Endothelial cell (in vitro differentiated cells): ENCODE results near the gene PTPRM. TPM values are rescaled to one million over a fixed set of nuclear protein-coding genes. Genes with fewer than 3 reads are reported as not detected.
A peak's percentile ranks its signal among the peaks of the same experiment; 100 is the strongest.

Source experiments
- DNase-seq: peaks from one replicate; pipeline ENCODE4 v3.0.0; 2021; ENCODE audit warnings: low spot score
- H3K27ac Mint-ChIP-seq: one replicate; pipeline ENCODE4 v1.8.0; 2021; ENCODE audit warnings: mixed read lengths, inconsistent platforms; ENCODE audit not compliant: unreplicated experiment
- H3K27me3 Mint-ChIP-seq: one replicate; pipeline ENCODE4 v1.8.0; 2021; ENCODE audit warnings: mild to moderate bottlenecking, moderate library complexity, mixed read lengths, inconsistent platforms; ENCODE audit not compliant: unreplicated experiment
- H3K36me3 Mint-ChIP-seq: one replicate; pipeline ENCODE4 v1.8.0; 2021; ENCODE audit warnings: mild to moderate bottlenecking, low read depth, mixed read lengths, inconsistent platforms; ENCODE audit not compliant: unreplicated experiment
- H3K4me1 Mint-ChIP-seq: one replicate; pipeline ENCODE4 v1.8.0; 2021; ENCODE audit warnings: mild to moderate bottlenecking, mixed read lengths, inconsistent platforms; ENCODE audit not compliant: unreplicated experiment
- H3K4me3 Mint-ChIP-seq: one replicate; pipeline ENCODE4 v1.8.0; 2021; ENCODE audit warnings: mild to moderate bottlenecking, mixed read lengths, inconsistent platforms; ENCODE audit not compliant: unreplicated experiment
- H3K9me3 Mint-ChIP-seq: one replicate; pipeline ENCODE4 v1.8.0; 2021; ENCODE audit warnings: mixed read lengths, inconsistent platforms; ENCODE audit not compliant: unreplicated experiment
- total RNA-seq: library from RNA; stranded (reverse); fragmentation: NEBNext Ultra II Directional; extraction: Animal tissue kit (Norgen Biotek cat#: 25700); gene quantifications from one replicate; pipeline ENCODE4 v1.2.1, GENCODE V29; 2021; ENCODE audit not compliant: unreplicated experiment
- TF ChIP-seq, protein P1 (sequence below): fragments of 200-600 bp; sonication (generic); IDR thresholded peaks from one replicate; pipeline ENCODE4 v1.5.0; 2021; ENCODE audit warnings: antibody characterized with exemption; ENCODE audit not compliant: unreplicated experiment

Gene PTPRM
- total RNA-seq, 1 donor from 2014 or later, result 284 TPM

DNA sequence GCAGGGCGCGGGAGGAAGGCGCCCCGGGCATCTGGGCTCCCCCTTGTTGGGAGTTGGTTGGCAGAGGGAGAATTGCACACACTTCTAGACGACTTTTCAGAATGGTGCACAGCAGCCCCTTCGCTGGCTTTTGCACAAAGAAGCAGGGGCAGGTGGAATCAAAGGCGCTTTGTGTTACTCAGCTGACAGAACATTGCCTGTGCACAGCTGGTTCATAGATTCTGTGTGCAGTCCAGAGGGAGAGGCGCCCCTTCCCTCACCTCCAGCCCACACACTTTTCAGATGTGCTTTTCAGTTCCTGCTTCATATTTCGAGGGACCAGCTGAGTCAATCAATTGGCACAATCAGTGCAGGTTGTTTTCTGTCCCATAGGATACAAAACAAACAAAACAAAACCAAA lies 693.7 kb downstream of the PTPRM start:
- H3K36me3 Mint-ChIP-seq, result peaks cover 43% of the 10 kb centered on the region
- peaks cover 18% of the 10 kb centered on the region for H3K4me1 Mint-ChIP-seq
- no peak overlapping the region for H3K4me3 Mint-ChIP-seq
- peaks cover 8% of the 10 kb centered on the region for H3K27me3 Mint-ChIP-seq
- TF ChIP-seq, protein P1, sequence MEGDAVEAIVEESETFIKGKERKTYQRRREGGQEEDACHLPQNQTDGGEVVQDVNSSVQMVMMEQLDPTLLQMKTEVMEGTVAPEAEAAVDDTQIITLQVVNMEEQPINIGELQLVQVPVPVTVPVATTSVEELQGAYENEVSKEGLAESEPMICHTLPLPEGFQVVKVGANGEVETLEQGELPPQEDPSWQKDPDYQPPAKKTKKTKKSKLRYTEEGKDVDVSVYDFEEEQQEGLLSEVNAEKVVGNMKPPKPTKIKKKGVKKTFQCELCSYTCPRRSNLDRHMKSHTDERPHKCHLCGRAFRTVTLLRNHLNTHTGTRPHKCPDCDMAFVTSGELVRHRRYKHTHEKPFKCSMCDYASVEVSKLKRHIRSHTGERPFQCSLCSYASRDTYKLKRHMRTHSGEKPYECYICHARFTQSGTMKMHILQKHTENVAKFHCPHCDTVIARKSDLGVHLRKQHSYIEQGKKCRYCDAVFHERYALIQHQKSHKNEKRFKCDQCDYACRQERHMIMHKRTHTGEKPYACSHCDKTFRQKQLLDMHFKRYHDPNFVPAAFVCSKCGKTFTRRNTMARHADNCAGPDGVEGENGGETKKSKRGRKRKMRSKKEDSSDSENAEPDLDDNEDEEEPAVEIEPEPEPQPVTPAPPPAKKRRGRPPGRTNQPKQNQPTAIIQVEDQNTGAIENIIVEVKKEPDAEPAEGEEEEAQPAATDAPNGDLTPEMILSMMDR, result no peak
- H3K9me3 Mint-ChIP-seq, result no peaks in the 10 kb centered on the region
- H3K27ac Mint-ChIP-seq, result no peak overlapping the region
- no peak for DNase-seq

DNA sequence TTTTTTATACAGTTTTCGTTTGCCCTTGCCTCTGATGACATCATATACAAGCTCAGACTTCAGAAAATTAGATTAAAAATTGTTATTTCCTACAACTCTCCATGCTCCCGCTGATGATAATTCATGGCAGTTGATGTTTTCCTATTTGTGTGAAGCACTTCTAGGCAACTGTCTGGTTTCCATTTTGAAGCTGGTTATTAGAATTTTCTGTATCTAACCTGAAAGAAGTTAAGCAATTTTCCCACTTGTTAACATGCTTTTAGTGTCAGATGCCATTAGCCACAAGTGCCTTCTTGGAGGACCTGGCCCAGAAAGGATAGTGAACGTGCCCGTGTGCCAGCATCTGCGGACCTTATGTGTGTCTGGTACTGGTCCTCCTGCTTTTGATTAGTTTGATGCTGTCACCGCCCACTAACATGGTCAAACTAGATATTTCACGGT lies 694.6 kb downstream of the PTPRM start:
- DNase-seq, result no peak
- Mint-ChIP-seq H3K27me3 (peaks cover 8% of the 10 kb centered on the region), H3K9me3 (no peaks in the 10 kb centered on the region), H3K36me3 (peaks cover 45% of the 10 kb centered on the region), H3K4me3 (no peak overlapping the region), H3K27ac (no peak overlapping the region), H3K4me1 (peaks cover 18% of the 10 kb centered on the region)
- TF ChIP-seq, protein P1, result no peak

DNA sequence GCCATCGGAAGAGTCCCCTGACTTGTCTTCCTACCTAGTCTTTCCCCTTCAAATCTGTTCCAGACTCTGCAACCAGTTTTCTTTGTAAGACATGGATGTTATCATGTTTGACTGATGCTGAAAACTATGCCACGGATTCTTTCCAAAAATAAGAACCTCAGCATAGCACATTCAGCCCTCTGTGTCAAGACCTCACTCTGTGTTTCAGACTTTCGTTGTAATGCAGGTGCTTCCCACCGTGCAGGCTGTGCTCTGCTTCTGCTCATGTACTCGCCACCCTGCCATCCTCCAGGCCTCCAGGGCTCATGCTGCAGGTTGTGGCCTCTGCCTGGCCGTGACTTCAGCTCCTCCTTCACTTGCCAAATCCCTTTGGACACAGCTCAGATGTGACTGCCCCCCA lies 695.1 kb downstream of the PTPRM start:
- DNase-seq, result no peak
- H3K36me3 Mint-ChIP-seq, result peaks cover 45% of the 10 kb centered on the region
- H3K27ac Mint-ChIP-seq, result no peak overlapping the region
- no peak overlapping the region for H3K4me3 Mint-ChIP-seq
- TF ChIP-seq, protein P1, result no peak
- H3K4me1 Mint-ChIP-seq, result peaks cover 13% of the 10 kb centered on the region
- H3K9me3 Mint-ChIP-seq, result no peaks in the 10 kb centered on the region
- H3K27me3 Mint-ChIP-seq, result peaks cover 8% of the 10 kb centered on the region

DNA sequence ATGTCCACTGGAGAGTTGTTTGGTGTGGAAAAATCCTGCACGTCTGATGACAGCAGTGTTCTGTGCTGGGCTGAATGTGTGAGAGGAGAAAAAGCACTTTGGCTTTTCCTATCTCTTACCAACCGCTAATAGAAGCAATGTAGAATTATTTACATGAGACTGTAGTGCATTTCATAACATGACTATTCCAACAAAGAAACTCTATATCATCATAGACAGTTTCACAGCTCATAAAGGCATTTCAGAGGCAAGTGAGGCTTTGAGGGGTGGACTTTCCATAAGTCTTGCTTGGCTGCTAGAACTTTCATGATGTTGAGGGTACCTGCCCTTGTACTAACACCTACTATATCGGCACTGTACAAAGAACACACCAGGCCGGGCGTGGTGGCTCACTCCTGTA lies 697.0 kb downstream of the PTPRM start:
- peaks cover 45% of the 10 kb centered on the region for H3K36me3 Mint-ChIP-seq
- no peaks in the 10 kb centered on the region for H3K9me3 Mint-ChIP-seq
- peak overlapping the region; percentile 26 for H3K27ac Mint-ChIP-seq
- DNase-seq, result no peak
- H3K4me3 Mint-ChIP-seq, result peak overlapping the region; percentile 21
- H3K27me3 Mint-ChIP-seq, result peaks cover 8% of the 10 kb centered on the region
- TF ChIP-seq, protein P1, result no peak
- peaks cover 2% of the 10 kb centered on the region for H3K4me1 Mint-ChIP-seq

DNA sequence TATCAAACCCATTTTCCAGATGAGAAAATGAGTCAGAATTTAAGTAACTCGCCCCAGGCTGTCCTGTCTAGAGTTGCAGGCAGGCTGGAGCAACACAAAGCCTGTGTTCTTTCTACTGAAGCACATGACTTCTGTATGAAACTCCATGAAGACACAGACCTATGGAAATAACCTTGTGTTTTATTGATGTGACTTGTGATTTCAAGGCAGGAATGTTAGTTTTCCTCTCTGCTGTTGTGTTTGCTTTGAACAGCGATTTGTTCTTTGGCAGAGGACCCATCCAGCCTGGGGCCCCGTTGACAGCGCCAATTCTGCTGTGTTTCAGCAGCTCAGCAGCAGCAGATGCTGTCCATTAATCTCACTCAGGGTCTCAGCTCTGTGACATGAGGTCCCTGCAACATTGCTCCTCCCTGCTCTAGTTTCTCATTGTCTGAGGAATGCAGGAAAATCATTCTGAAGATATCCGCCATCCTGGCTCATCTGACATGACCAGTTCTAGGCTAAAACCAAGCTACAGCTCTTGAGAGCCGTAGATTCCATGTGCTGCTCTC lies 697.8 kb downstream of the PTPRM start:
- H3K4me1 Mint-ChIP-seq, result no peaks in the 10 kb centered on the region
- TF ChIP-seq, protein P1, result no peak
- peak overlapping the region; percentile 8 for H3K4me3 Mint-ChIP-seq
- H3K9me3 Mint-ChIP-seq, result no peaks in the 10 kb centered on the region
- peaks cover 43% of the 10 kb centered on the region for H3K36me3 Mint-ChIP-seq
- no peak for DNase-seq
- H3K27ac Mint-ChIP-seq, result no peak overlapping the region
- peaks cover 8% of the 10 kb centered on the region for H3K27me3 Mint-ChIP-seq
